HG03175 (cell line): ENCODE data around the gene CHRNA7.

Experiments used
- ATAC-seq: cut with Tn5 transposase; IDR thresholded peaks from one replicate; pipeline ENCODE4 v1.9.1; 2021; ENCODE audit warnings: mild to moderate bottlenecking, moderate library complexity; ENCODE audit not compliant: unreplicated experiment

Gene CHRNA7

GRCh38 chr15:32029862-32030781 lies at the start of gene CHRNA7:
TSS of gene CHRNA7 (plus strand) at chr15:32030515. CDS start at chr15:32030595, 80 bp downstream.
- peak; percentile 76 for ATAC-seq

GRCh38 chr15:31985607-31986006 lies 44.7 kb upstream of the CHRNA7 start:
- ATAC-seq: no peak

GRCh38 chr15:31993062-31993461 lies 37.3 kb upstream of the CHRNA7 start:
- ATAC-seq: no peak

- ATAC-seq: no peak
Measured at GRCh38 chr15:31997711-31998110, 32.6 kb upstream of the CHRNA7 start.

- ATAC-seq: no peak
Measured at GRCh38 chr15:32003558-32003957, 26.8 kb upstream of the CHRNA7 start.

- no peak for ATAC-seq
Measured at GRCh38 chr15:32004249-32004648, 26.1 kb upstream of the CHRNA7 start.

GRCh38 chr15:32007355-32007960 lies 22.9 kb upstream of the CHRNA7 start:
- no peak for ATAC-seq

- ATAC-seq: no peak
Measured at GRCh38 chr15:32014953-32015352, 15.4 kb upstream of the CHRNA7 start.

- ATAC-seq: no peak
Measured at GRCh38 chr15:32020156-32020555, 10.2 kb upstream of the CHRNA7 start.

GRCh38 chr15:32028921-32029320 lies 1.4 kb upstream of the CHRNA7 start:
- no peak for ATAC-seq

- ATAC-seq: no peak
Measured at GRCh38 chr15:32029409-32029861, 880 bp upstream of the CHRNA7 start.

- no peak for ATAC-seq
Measured at GRCh38 chr15:32030795-32031194, 480 bp downstream of the CHRNA7 start.

GRCh38 chr15:32033186-32033890 lies 3.0 kb downstream of the CHRNA7 start:
- ATAC-seq: no peak

- ATAC-seq: no peak
Measured at GRCh38 chr15:32034106-32034505, 3.8 kb downstream of the CHRNA7 start.

- no peak for ATAC-seq
Measured at GRCh38 chr15:32035285-32035684, 5.0 kb downstream of the CHRNA7 start.

- no peak for ATAC-seq
Measured at GRCh38 chr15:32036971-32037370, 6.7 kb downstream of the CHRNA7 start.

GRCh38 chr15:32041294-32041693 lies 11.0 kb downstream of the CHRNA7 start:
- ATAC-seq: no peak

GRCh38 chr15:32042269-32042972 lies 12.1 kb downstream of the CHRNA7 start:
- ATAC-seq: no peak

- no peak for ATAC-seq
Measured at GRCh38 chr15:32053719-32054118, 23.4 kb downstream of the CHRNA7 start.

GRCh38 chr15:32057876-32058425 lies 27.6 kb downstream of the CHRNA7 start:
- ATAC-seq: no peak

- no peak for ATAC-seq
Measured at GRCh38 chr15:32060706-32061105, 30.4 kb downstream of the CHRNA7 start.
